Neural crest cell (in vitro differentiated cells): ENCODE data around the gene RABGAP1L. TPM values are rescaled to one million over a fixed set of nuclear protein-coding genes. Genes with fewer than 3 reads are reported as not detected.

ENCODE experiments used
- DNase-seq: peaks from one replicate; pipeline ENCODE4 v3.0.0; 2021; ENCODE audit warnings: low read depth, mixed read lengths, low spot score
- H3K27ac Mint-ChIP-seq: one replicate; pipeline ENCODE4 v1.8.0; 2021; ENCODE audit warnings: mild to moderate bottlenecking, mixed read lengths; ENCODE audit not compliant: unreplicated experiment
- H3K27me3 Mint-ChIP-seq: 2 replicates; pipeline ENCODE4 v1.8.0; 2021; ENCODE audit warnings: low read depth, mild to moderate bottlenecking, mixed read lengths
- H3K36me3 Mint-ChIP-seq: 2 replicates; pipeline ENCODE4 v1.8.0; 2021; ENCODE audit warnings: low read depth, mild to moderate bottlenecking, mixed read lengths
- H3K4me1 Mint-ChIP-seq: 2 replicates; pipeline ENCODE4 v1.8.0; 2021; ENCODE audit warnings: mixed read lengths
- H3K4me3 Mint-ChIP-seq: one replicate; pipeline ENCODE4 v1.8.0; 2021; ENCODE audit warnings: mild to moderate bottlenecking, mixed read lengths
- H3K9me3 Mint-ChIP-seq: 2 replicates; pipeline ENCODE4 v1.8.0; 2021; ENCODE audit warnings: mixed read lengths
- total RNA-seq: library from RNA; stranded (reverse); gene quantifications from 2 replicates; pipeline ENCODE4 v1.2.1, GENCODE V29; 2021
- TF ChIP-seq, protein P1 (sequence below): fragments of 200-600 bp; sonication (generic); conservative IDR thresholded peaks from 2 replicates; pipeline ENCODE4 v1.5.0; 2021; ENCODE audit warnings: antibody characterized with exemption, mild to moderate bottlenecking

Gene RABGAP1L
- total RNA-seq, 1 donor from 2014 or later: 25.6 TPM

DNA sequence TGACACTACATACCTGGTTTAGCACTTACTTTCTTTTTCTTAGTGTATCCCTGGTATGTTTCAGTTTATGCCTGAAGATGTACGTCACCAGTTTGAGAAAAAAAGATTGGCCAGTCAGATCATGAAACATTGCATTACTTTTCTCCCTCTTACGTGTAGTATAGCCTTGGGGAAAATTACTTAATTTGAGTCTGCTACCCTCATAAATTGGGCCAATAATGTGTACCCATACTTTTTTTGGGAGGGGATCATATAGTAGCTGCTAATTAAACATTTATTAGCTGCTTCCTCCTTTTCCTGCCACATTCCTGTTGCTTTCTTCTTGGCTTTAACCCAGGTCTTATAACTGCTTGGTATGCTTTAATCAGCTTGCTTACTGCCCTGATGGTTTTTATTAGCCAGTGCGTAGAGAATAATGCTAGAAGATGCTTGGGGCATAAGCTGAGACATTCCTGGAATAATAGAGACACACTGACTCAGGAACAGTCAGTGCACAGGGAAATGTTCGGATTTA, 32.1 kb downstream of the RABGAP1L start:
- no peak for DNase-seq
- H3K27ac Mint-ChIP-seq: no peak overlapping the region
- peaks cover 10% of the 10 kb centered on the region for H3K4me1 Mint-ChIP-seq
- TF ChIP-seq, protein P1, sequence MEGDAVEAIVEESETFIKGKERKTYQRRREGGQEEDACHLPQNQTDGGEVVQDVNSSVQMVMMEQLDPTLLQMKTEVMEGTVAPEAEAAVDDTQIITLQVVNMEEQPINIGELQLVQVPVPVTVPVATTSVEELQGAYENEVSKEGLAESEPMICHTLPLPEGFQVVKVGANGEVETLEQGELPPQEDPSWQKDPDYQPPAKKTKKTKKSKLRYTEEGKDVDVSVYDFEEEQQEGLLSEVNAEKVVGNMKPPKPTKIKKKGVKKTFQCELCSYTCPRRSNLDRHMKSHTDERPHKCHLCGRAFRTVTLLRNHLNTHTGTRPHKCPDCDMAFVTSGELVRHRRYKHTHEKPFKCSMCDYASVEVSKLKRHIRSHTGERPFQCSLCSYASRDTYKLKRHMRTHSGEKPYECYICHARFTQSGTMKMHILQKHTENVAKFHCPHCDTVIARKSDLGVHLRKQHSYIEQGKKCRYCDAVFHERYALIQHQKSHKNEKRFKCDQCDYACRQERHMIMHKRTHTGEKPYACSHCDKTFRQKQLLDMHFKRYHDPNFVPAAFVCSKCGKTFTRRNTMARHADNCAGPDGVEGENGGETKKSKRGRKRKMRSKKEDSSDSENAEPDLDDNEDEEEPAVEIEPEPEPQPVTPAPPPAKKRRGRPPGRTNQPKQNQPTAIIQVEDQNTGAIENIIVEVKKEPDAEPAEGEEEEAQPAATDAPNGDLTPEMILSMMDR: no peak
- no peak overlapping the region for H3K4me3 Mint-ChIP-seq
- peaks cover 6% of the 10 kb centered on the region for H3K36me3 Mint-ChIP-seq
- peaks cover 5% of the 10 kb centered on the region for H3K9me3 Mint-ChIP-seq
- no peaks in the 10 kb centered on the region for H3K27me3 Mint-ChIP-seq

DNA sequence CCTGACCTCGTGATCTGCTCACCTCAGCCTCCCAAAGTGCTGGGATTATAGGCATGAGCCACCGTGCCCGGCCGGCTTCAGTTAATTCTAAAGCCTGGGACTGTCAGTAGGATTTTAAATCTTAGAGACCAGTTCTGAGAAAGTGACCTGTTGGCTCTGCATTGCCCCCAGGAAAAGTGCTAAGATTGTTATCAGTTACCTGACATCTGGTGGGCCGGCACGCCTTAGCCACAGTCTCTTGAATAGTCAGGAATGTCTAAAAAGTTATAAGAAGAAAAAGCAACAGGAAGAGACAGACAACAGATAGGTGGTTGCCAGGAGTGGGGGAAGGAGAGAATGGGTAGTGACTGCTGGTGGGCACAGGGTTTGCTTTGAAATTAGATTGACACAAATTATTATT, 35.1 kb downstream of the RABGAP1L start:
- Mint-ChIP-seq H3K9me3 (no peaks in the 10 kb centered on the region), H3K27me3 (no peaks in the 10 kb centered on the region), H3K36me3 (peaks cover under 1% of the 10 kb centered on the region), H3K4me1 (peaks cover 8% of the 10 kb centered on the region), H3K4me3 (no peak overlapping the region), H3K27ac (no peak overlapping the region)
- DNase-seq: no peak
- TF ChIP-seq, protein P1: no peak

DNA sequence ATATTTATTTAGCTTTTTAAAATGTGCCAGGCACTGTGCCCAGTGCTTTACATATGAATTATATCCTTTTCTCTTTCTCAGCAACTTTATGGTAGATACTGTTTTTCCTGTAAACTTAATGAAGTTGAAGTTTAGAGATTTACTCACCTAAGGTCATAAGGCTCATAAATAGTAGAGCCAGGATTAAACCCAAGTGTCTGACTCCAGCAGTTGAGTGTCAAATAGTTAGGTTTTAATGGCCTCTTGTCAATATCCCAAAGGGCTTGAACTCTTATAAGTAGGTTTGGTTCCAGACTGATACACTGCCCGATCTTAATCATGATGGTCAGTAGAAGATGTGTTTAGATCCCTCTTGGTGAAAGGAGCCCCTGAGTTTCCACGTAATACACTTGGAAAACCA, 37.8 kb downstream of the RABGAP1L start:
- Mint-ChIP-seq H3K4me1 (no peaks in the 10 kb centered on the region), H3K27me3 (no peaks in the 10 kb centered on the region), H3K4me3 (no peak overlapping the region), H3K9me3 (no peaks in the 10 kb centered on the region), H3K36me3 (no peaks in the 10 kb centered on the region), H3K27ac (no peak overlapping the region)
- TF ChIP-seq, protein P1: no peak
- DNase-seq: no peak

DNA sequence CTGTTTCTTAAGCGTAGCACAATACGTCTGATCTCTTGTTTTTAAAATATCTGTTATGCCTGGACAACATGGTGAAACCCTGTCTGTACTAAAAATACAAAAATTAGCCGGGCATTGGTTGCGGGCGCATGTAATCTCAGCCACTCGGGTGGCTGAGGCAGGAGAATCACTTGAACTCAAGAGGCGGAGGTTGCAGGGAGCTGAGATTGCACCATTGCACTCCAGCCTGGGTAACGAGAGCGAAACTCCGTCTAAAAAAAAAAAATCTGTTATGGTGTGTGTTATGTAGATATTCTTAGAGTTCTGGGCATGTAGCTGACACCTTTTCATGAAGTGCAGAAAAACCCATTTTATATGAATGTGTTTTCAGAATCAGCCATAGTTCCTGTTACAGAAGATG, 38.2 kb downstream of the RABGAP1L start:
- no peak for DNase-seq
- Mint-ChIP-seq H3K27ac (no peak overlapping the region), H3K36me3 (no peaks in the 10 kb centered on the region), H3K9me3 (no peaks in the 10 kb centered on the region), H3K27me3 (no peaks in the 10 kb centered on the region), H3K4me1 (no peaks in the 10 kb centered on the region), H3K4me3 (no peak overlapping the region)
- TF ChIP-seq, protein P1: no peak

DNA sequence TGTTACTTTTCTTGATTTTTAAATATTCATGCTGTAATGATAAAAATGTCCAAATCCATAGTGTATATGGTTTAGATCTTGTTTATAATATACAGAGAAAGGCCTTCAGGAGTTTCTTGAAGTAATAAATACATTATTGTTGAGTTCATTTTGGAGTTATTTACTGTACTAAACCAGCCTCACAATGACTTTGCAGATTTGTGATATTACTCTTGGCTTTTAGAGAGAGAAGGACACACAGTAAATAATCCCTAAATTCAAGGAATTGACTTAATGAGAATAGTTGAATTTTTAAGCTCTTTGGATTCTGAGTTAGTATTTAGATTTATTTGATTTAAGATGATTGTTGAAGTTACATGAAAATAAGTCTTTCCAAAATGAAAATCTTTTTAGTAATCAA, 38.9 kb downstream of the RABGAP1L start:
- no peak overlapping the region for H3K4me3 Mint-ChIP-seq
- no peaks in the 10 kb centered on the region for H3K27me3 Mint-ChIP-seq
- H3K4me1 Mint-ChIP-seq: no peaks in the 10 kb centered on the region
- DNase-seq: no peak
- H3K9me3 Mint-ChIP-seq: peaks cover 4% of the 10 kb centered on the region
- no peak overlapping the region for H3K27ac Mint-ChIP-seq
- peaks cover 3% of the 10 kb centered on the region for H3K36me3 Mint-ChIP-seq
- TF ChIP-seq, protein P1: no peak
